HCT116 (cell line): ENCODE results near the gene PARVG. TPM values are rescaled to one million over a fixed set of nuclear protein-coding genes. Genes with fewer than 3 reads are reported as not detected.

Experiments
- ATAC-seq: fragments of 200-7000 bp; cut with Tn5 transposase; 2 replicates; pipeline ENCODE4 v1.9.1; 2020; ENCODE audit warnings: mild to moderate bottlenecking, moderate library complexity
- BruUV-seq: library from RNA; stranded (reverse); fragments of 400-500 nt; replicated peaks from 2 replicates; lab custom pipeline; 2021; lab: Mats Ljungman, UMichigan
- CTCF ChIA-PET: fragments of 300-600 bp; sonication (Branson Sonifier 250); formaldehyde crosslinking; loops from one replicate; lab custom pipeline; 2021; ENCODE audit warnings: antibody characterized with exemption; lab: Charles Lee
- POLR2A ChIA-PET: fragments of 300-600, 350-600 bp; sonication (Branson Sonifier 250); formaldehyde crosslinking; loops from one replicate; lab custom pipeline; 2021; ENCODE audit warnings: antibody characterized with exemption; lab: Charles Lee
- RAD21 ChIA-PET, 2 experiments: fragments of 300-600 bp; sonication (Branson Sonifier 250); formaldehyde crosslinking; loops; one replicate each; lab custom pipeline; 2023; ENCODE audit warnings: low total read pairs in 2 of 2; ENCODE audit not compliant: uncharacterized antibody in 2 of 2, unreplicated experiment in 2 of 2, low non-redundant PET in 1 of 2; lab: Charles Lee
- DNase-seq: peaks from one replicate; pipeline ENCODE4 v3.0.0-alpha.2; 2010; ENCODE audit warnings: low read depth, low spot score
- H2AFZ ChIP-seq: fragments of 200-600 bp; shearing (Covaris generic), sonication (generic); 2 replicates; pipeline ENCODE4 v1.6.1; 2017; ENCODE audit warnings: low read depth, mixed run types, mixed read lengths, antibody characterized with exemption, low read length; ENCODE audit not compliant: poor library complexity, severe bottlenecking
- H3K27ac ChIP-seq: 2 replicates; pipeline ENCODE4 v1.5.1; 2012; ENCODE audit warnings: low read depth, low read length
- H3K27me3 ChIP-seq: fragments of 200-600 bp; sonication (generic); 2 replicates; pipeline ENCODE4 v1.6.1; 2016; ENCODE audit warnings: mixed run types, low read length, mixed read lengths; ENCODE audit not compliant: insufficient read depth
- H3K36me3 ChIP-seq, 2 experiments: fragments of 200-500 bp in 1 of 2; fragments of 200-600 bp in 1 of 2; sonication (Bioruptor generic) in 1 of 2; sonication (generic) in 1 of 2; 2 replicates each; pipeline versions ENCODE4 v1.5.1 to v1.6.1; 2014 to 2016; ENCODE audit warnings: low read length in 2 of 2, inconsistent platforms in 1 of 2, mixed read lengths in 1 of 2, mixed run types in 1 of 2; ENCODE audit not compliant: insufficient read depth in 2 of 2, control insufficient read depth in 1 of 2
- H3K4me1 ChIP-seq, 2 experiments: fragments of 200-600 bp in 1 of 2; sonication (generic) in 1 of 2; 2 replicates each; pipeline versions ENCODE4 v1.5.1 to v1.6.1; 2012 to 2017; ENCODE audit warnings: low read length in 2 of 2, inconsistent platforms in 1 of 2, mild to moderate bottlenecking in 1 of 2, mixed read lengths in 1 of 2, mixed run types in 1 of 2, moderate library complexity in 1 of 2; ENCODE audit not compliant: insufficient read depth in 2 of 2, control insufficient read depth in 1 of 2
- H3K4me2 ChIP-seq: fragments of 200-600 bp; sonication (generic); 2 replicates; pipeline ENCODE4 v1.6.1; 2017; ENCODE audit warnings: mixed run types, low read length, mixed read lengths
- H3K4me3 ChIP-seq, 2 experiments: fragments of 200-600 bp in 1 of 2; sonication (generic) in 1 of 2; replicated peaks in 1 of 2; 2 replicates each; pipeline ENCODE4 v1.5.1; 2011 to 2016; ENCODE audit warnings: low read length in 2 of 2, control low read depth in 1 of 2, low read depth in 1 of 2, mild to moderate bottlenecking in 1 of 2, mixed read lengths in 1 of 2, mixed run types in 1 of 2
- H3K79me2 ChIP-seq: fragments of 200-600 bp; sonication (generic); 2 replicates; pipeline ENCODE4 v1.6.1; 2017; ENCODE audit warnings: mild to moderate bottlenecking, mixed run types, low read length, moderate library complexity, mixed read lengths; ENCODE audit not compliant: insufficient read depth
- H3K9ac ChIP-seq: fragments of 200-600 bp; sonication (generic); 2 replicates; pipeline ENCODE4 v1.6.1; 2016; ENCODE audit warnings: low read length, mixed read lengths
- H3K9me2 ChIP-seq: fragments of 200-600 bp; sonication (generic), shearing (Covaris generic); 2 replicates; pipeline ENCODE4 v1.6.1; 2017; ENCODE audit warnings: mixed run types, mild to moderate bottlenecking, moderate library complexity; ENCODE audit not compliant: insufficient read depth
- H3K9me3 ChIP-seq, 2 experiments: fragments of 200-500 bp in 1 of 2; fragments of 200-600 bp in 1 of 2; sonication (Bioruptor generic) in 1 of 2; sonication (generic) in 1 of 2; 2 replicates each; pipeline ENCODE4 v1.6.1; 2014 to 2017; ENCODE audit warnings: low read length in 2 of 2, mixed read lengths in 2 of 2, inconsistent platforms in 1 of 2, low read depth in 1 of 2, mild to moderate bottlenecking in 1 of 2, mixed run types in 1 of 2, moderate library complexity in 1 of 2; ENCODE audit not compliant: control insufficient read depth in 1 of 2, insufficient read depth in 1 of 2
- H4K20me1 ChIP-seq: fragments of 200-600 bp; sonication (generic), shearing (Covaris generic); 2 replicates; pipeline ENCODE4 v1.6.1; 2017; ENCODE audit warnings: mixed run types, mild to moderate bottlenecking, moderate library complexity; ENCODE audit not compliant: insufficient read depth
- CBX3 ChIP-seq: IDR thresholded peaks from 2 replicates; pipeline ENCODE4 v1.6.1; 2012; ENCODE audit warnings: low read depth
- CEBPB ChIP-seq: IDR thresholded peaks from 2 replicates; pipeline ENCODE4 v1.6.1; 2012; ENCODE audit warnings: low read depth
- CTCF ChIP-seq, 3 experiments: fragments of 200-600 bp in 1 of 3; sonication (generic) in 1 of 3; IDR thresholded peaks in 2 of 3; conservative IDR thresholded peaks in 1 of 3; 2 replicates each; pipeline ENCODE4 v1.5.1; 2012 to 2017; ENCODE audit warnings: low read depth in 2 of 3, low read length in 2 of 3, antibody characterized with exemption in 1 of 3, borderline replicate concordance in 1 of 3, control low read depth in 1 of 3, mild to moderate bottlenecking in 1 of 3, mixed read lengths in 1 of 3, mixed run types in 1 of 3, moderate library complexity in 1 of 3; ENCODE audit not compliant: insufficient read depth in 1 of 3
- EZH2 ChIP-seq: fragments of 200-600 bp; sonication (generic); IDR thresholded peaks from 2 replicates; pipeline ENCODE4 v1.6.1; 2017; ENCODE audit warnings: antibody characterized with exemption, mixed run types
- EZH2phosphoT487 ChIP-seq: fragments of 200-600 bp; IDR thresholded peaks from 2 replicates; pipeline ENCODE4 v1.6.1; 2018; ENCODE audit warnings: antibody characterized with exemption, borderline replicate concordance
- JUND ChIP-seq: IDR thresholded peaks from 2 replicates; pipeline ENCODE4 v1.6.1; 2012
- RAD21 ChIP-seq: IDR thresholded peaks from 2 replicates; pipeline ENCODE4 v1.6.1; 2012; ENCODE audit warnings: low read depth, mild to moderate bottlenecking
- SP1 ChIP-seq: IDR thresholded peaks from 2 replicates; pipeline ENCODE4 v1.6.1; 2012; ENCODE audit warnings: low read depth
- TCF7L2 ChIP-seq: IDR thresholded peaks from 2 replicates; pipeline ENCODE4 v1.7.0; 2011; ENCODE audit warnings: borderline replicate concordance, inconsistent platforms; ENCODE audit not compliant: insufficient read depth, insufficient read length; ENCODE audit errors: extremely low read depth
- ZFX ChIP-seq: fragments of 450-650 bp; IDR thresholded peaks from 2 replicates; pipeline ENCODE4 v1.6.1; 2017
- intact Hi-C: fragments of 100-400 bp; cut with micrococcal nuclease; formaldehyde crosslinking; loops from 2 replicates; pipeline ENCODE4 v1.10.0; 2022
- total RNA-seq: library from RNA; stranded (reverse); gene quantifications from one replicate; pipeline ENCODE4 v1.2.1, GENCODE V29; 2021; ENCODE audit not compliant: unreplicated experiment

PARVG gene
- total RNA-seq, 1 experiment from 2014 or later, result 0.57 TPM

DNA sequence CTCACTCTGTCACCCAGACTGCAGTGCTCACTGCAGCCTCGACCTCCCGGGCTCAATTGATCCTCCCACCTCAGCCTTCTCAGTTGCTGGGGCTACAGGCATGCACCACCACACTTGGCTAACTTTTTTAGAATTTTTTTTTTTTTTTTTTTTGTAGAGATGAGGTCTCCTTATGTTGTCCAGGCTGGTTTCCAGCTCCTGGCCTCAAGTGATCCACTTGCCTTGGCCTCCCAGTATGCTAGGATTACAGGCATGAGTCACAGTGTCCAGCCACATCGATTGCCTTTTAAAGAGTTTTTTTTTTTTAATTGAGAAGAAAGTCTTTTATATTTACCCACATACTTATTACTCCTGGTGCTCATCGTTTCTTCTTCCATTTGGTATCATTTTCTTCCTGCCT lies 30.0 kb downstream of the PARVG start:
- BruUV-seq, result no TSS peak
- Histone ChIP-seq H3K27me3 (peaks cover 12% of the 10 kb centered on the region), H3K4me2 (no peak overlapping the region), H3K9me2 (no peaks in the 10 kb centered on the region), H3K79me2 (no peaks in the 10 kb centered on the region), H3K9ac (no peak overlapping the region), H3K4me1 (no peaks in the 10 kb centered on the region), H3K36me3 (no peaks in the 10 kb centered on the region), H3K9me3 (peaks cover 0 to 6% of the 10 kb centered on the region in 2 experiments; a peak in 1 of 4 replicates), H4K20me1 (no peaks in the 10 kb centered on the region), H3K27ac (no peak overlapping the region), H2AFZ (no peak overlapping the region), H3K4me3 (no peak overlapping the region)
- ChIA-PET POLR2A (no interaction called here), RAD21 (no interaction called here), CTCF (no interaction called here)
- ATAC-seq (no peak), DNase-seq (no peak)
- TF ChIP-seq CEBPB (no peak), CTCF (IDR thresholded peaks at IDR 0.05 in 2 of 3, conservative IDR thresholded peaks at IDR 0.05 in 1 of 3; ENCODE audit: borderline replicate concordance in 1 of 3, insufficient read depth in 1 of 3, low read depth in 2 of 3, low read length in 2 of 3) (no peak), EZH2phosphoT487 (no peak), ZFX (no peak), CBX3 (no peak), RAD21 (no peak)
- intact Hi-C loops, result no loop called here

- CTCF ChIA-PET, result no interaction called here
- intact Hi-C loops, result no loop called here
- DNase-seq (no peak), ATAC-seq (no peak)
- Histone ChIP-seq H3K4me2 (no peak overlapping the region), H3K9me2 (no peaks in the 10 kb centered on the region), H3K36me3 (no peaks in the 10 kb centered on the region), H3K9me3 (peaks cover 0 to 6% of the 10 kb centered on the region in 2 experiments; a peak in 1 of 4 replicates), H3K4me3 (no peak overlapping the region), H3K79me2 (no peaks in the 10 kb centered on the region), H4K20me1 (no peaks in the 10 kb centered on the region), H2AFZ (no peak overlapping the region), H3K27ac (no peak overlapping the region), H3K27me3 (peaks cover 12% of the 10 kb centered on the region), H3K9ac (no peak overlapping the region), H3K4me1 (no peaks in the 10 kb centered on the region)
- POLR2A ChIA-PET, result no interaction called here
- RAD21 ChIA-PET, result no interaction called here
- TF ChIP-seq JUND, result no peak
- no peak for TF ChIP-seq SP1
- TF ChIP-seq EZH2, result no peak
- no peak for TF ChIP-seq RAD21
- TF ChIP-seq TCF7L2, result no peak
- BruUV-seq, result no TSS peak
Measured at GRCh38 chr22:44211256-44211945, 30.7 kb downstream of the PARVG start.
